HepG2 (cell line): ENCODE measurements around the gene ZBTB18. TPM values are rescaled to one million over a fixed set of nuclear protein-coding genes. Genes with fewer than 3 reads are reported as not detected.

Source experiments
- ATAC-seq: fragments of 200-7000 bp; cut with Tn5 transposase; 3 replicates; pipeline ENCODE4 v1.9.1; 2020; ENCODE audit warnings: mild to moderate bottlenecking, moderate library complexity
- BruUV-seq: library from RNA; stranded (reverse); fragments of 400-500 nt; replicated peaks from 2 replicates; lab custom pipeline; 2021; lab: Mats Ljungman, UMichigan
- CTCF ChIA-PET: fragments of 300-600 bp; formaldehyde crosslinking; extraction: SDS; loops from one replicate; lab custom pipeline; 2021; ENCODE audit warnings: low total read pairs, inconsistent platforms, low intra/inter-chr PET ratio; lab: Yijun Ruan, JAX
- POLR2A ChIA-PET: fragments of 350-600 bp; sonication (Branson Sonifier 250); formaldehyde crosslinking; loops from one replicate; lab custom pipeline; 2020; ENCODE audit warnings: antibody characterized with exemption, inconsistent platforms; lab: Yijun Ruan, JAX
- DNase-seq: peaks from one replicate; pipeline ENCODE4 v3.0.0-alpha.2; 2015; ENCODE audit warnings: low spot score
- FAIRE-seq: peaks from 3 replicates; lab custom pipeline; 2011; peaks lifted over from hg19 to GRCh38; lab: Jason Lieb, UNC
- H2AFZ ChIP-seq: one replicate; pipeline ENCODE4 v1.6.1; 2011; ENCODE audit warnings: low read length, inconsistent platforms
- H3K27ac ChIP-seq: fragments of 300-600 bp; 3 replicates; pipeline ENCODE4 v1.8.0; 2011; ENCODE audit warnings: mixed run types, mild to moderate bottlenecking, mixed read lengths, low read length, inconsistent platforms; ENCODE audit not compliant: insufficient read depth; ENCODE audit errors: extremely low read length
- H3K27me3 ChIP-seq, 2 experiments: fragments of 200-600 bp in 1 of 2; 2 replicates in 1 of 2; 3 replicates in 1 of 2; pipeline versions ENCODE4 v1.6.0 to v1.8.0; 2011; ENCODE audit warnings: low read length in 2 of 2, mild to moderate bottlenecking in 2 of 2, moderate library complexity in 2 of 2, inconsistent platforms in 1 of 2; ENCODE audit not compliant: insufficient read depth in 2 of 2, control insufficient read depth in 1 of 2
- H3K36me3 ChIP-seq, 2 experiments: fragments of 200-600 bp in 1 of 2; replicated peaks in 1 of 2; 2 replicates in 1 of 2; 3 replicates in 1 of 2; pipeline versions ENCODE4 v1.5.1 to v1.8.0; 2011; ENCODE audit warnings: low read length in 2 of 2, inconsistent platforms in 1 of 2; ENCODE audit not compliant: insufficient read depth in 2 of 2, control insufficient read depth in 1 of 2
- H3K4me1 ChIP-seq: 2 replicates; pipeline ENCODE4 v1.5.1; 2012; ENCODE audit warnings: low read length, inconsistent platforms; ENCODE audit not compliant: insufficient read depth
- H3K4me2 ChIP-seq: 2 replicates; pipeline ENCODE4 v1.6.0; 2011; ENCODE audit warnings: low read depth, low read length, inconsistent platforms
- H3K4me3 ChIP-seq, 3 experiments: fragments of 200-600 bp in 1 of 3; sonication (generic), shearing (Covaris generic) in 1 of 3; replicated peaks in 1 of 3; 2 replicates each; pipeline ENCODE4 v1.5.1; 2011 to 2016; ENCODE audit warnings: low read length in 3 of 3, inconsistent platforms in 2 of 3, low read depth in 2 of 3, mild to moderate bottlenecking in 2 of 3, control low read depth in 1 of 3, mixed read lengths in 1 of 3; ENCODE audit not compliant: insufficient read depth in 1 of 3
- H3K79me2 ChIP-seq: one replicate; pipeline ENCODE4 v1.6.1; 2011; ENCODE audit warnings: low read length, inconsistent platforms; ENCODE audit not compliant: insufficient read depth
- H3K9ac ChIP-seq: 2 replicates; pipeline ENCODE4 v1.6.0; 2011; ENCODE audit warnings: mild to moderate bottlenecking, low read depth, low read length, inconsistent platforms; ENCODE audit not compliant: insufficient read depth
- H3K9me3 ChIP-seq: 2 replicates; pipeline ENCODE4 v1.5.1; 2012; ENCODE audit warnings: mild to moderate bottlenecking, low read length
- H4K20me1 ChIP-seq: 2 replicates; pipeline ENCODE4 v1.6.0; 2011; ENCODE audit warnings: inconsistent platforms, mild to moderate bottlenecking, low read length, moderate library complexity; ENCODE audit not compliant: insufficient read depth
- NPAS2 ChIP-seq: sonication (generic); formaldehyde crosslinking; IDR thresholded peaks from 2 replicates; pipeline ENCODE4 v1.8.0; 2022; ENCODE audit warnings: mild to moderate bottlenecking, missing genetic modification reagents, borderline replicate concordance
- REL ChIP-seq: sonication (generic); formaldehyde crosslinking; conservative IDR thresholded peaks from 2 replicates; pipeline ENCODE4 v1.8.0; 2022; ENCODE audit warnings: mild to moderate bottlenecking, missing genetic modification reagents, moderate library complexity
- RFXANK ChIP-seq: IDR thresholded peaks from 2 replicates; pipeline ENCODE4 v1.6.1; 2016
- SSRP1 ChIP-seq: IDR thresholded peaks from 2 replicates; pipeline ENCODE4 v1.6.1; 2016; ENCODE audit warnings: control low read depth
- WIZ ChIP-seq: sonication (generic); formaldehyde crosslinking; IDR thresholded peaks from 2 replicates; pipeline ENCODE4 v1.5.1; 2020; ENCODE audit warnings: mild to moderate bottlenecking, missing genetic modification reagents
- ZMYM4 ChIP-seq: sonication (generic); formaldehyde crosslinking; IDR thresholded peaks from 2 replicates; pipeline ENCODE4 v1.8.1; 2023; ENCODE audit warnings: mild to moderate bottlenecking, missing genetic modification reagents
- ZNF180 ChIP-seq: sonication (generic); formaldehyde crosslinking; IDR thresholded peaks from 2 replicates; pipeline ENCODE4 v1.4.0; 2020; ENCODE audit warnings: low read depth, missing genetic modification reagents, borderline replicate concordance
- ZNF605 ChIP-seq: sonication (generic); formaldehyde crosslinking; IDR thresholded peaks from 2 replicates; pipeline ENCODE4 v1.8.0; 2022; ENCODE audit warnings: mild to moderate bottlenecking, missing genetic modification reagents
- WGBS: methylation state at CpG from one replicate; pipeline ENCODE4 v1.1.6; 2017; ENCODE audit warnings: low lambda C conversion rate; 5-methylcytosine and 5-hydroxymethylcytosine counted together
- in situ Hi-C: cut with HindIII; loops from 2 replicates; pipeline ENCODE4 v1.10.0; 2017; ENCODE audit warnings: low pct_unique_long_range_greater_than_20kb; ENCODE audit not compliant: extremely low pct_ligation_motif_present
- intact Hi-C: fragments of 100-400 bp; cut with micrococcal nuclease; formaldehyde crosslinking; loops from one replicate; pipeline ENCODE4 v1.10.0; 2022; ENCODE audit not compliant: unreplicated experiment
- polyA plus RNA-seq, 8 experiments: library from polyadenylated mRNA; depleted of rRNA in 3 of 8; stranded (reverse) in 7 of 8; unstranded in 1 of 8; fragments of >200 nt; fragmentation: Illumina TruSeq in 4 of 8; extraction: Trizol in 4 of 8; gene quantifications; 2 replicates each; pipeline versions ENCODE4 v1.2.1 to v1.2.3, GENCODE V29; 2011 to 2016; ENCODE audit warnings: low read depth in 4 of 8, missing spikeins in 1 of 8, mixed read lengths in 1 of 8; ENCODE audit not compliant: insufficient read depth in 1 of 8
- total RNA-seq, 5 experiments: library from RNA; depleted of rRNA; stranded (reverse); fragments of >200 nt; fragmentation: Illumina TruSeq; extraction: Trizol; gene quantifications; 2 replicates each; pipeline ENCODE4 v1.2.3, GENCODE V29; 2016; ENCODE audit warnings: low read depth in 1 of 5
- TF ChIP-seq, protein P1 (sequence below): sonication (generic); formaldehyde crosslinking; IDR thresholded peaks from 2 replicates; pipeline ENCODE4 v1.4.0; 2020; ENCODE audit warnings: missing genetic modification reagents
- TF ChIP-seq, protein P2 (sequence below): sonication (generic); formaldehyde crosslinking; conservative IDR thresholded peaks from 2 replicates; pipeline ENCODE4 v1.8.0; 2022; ENCODE audit warnings: low read depth, missing genetic modification reagents
- TF ChIP-seq, protein P3 (sequence below): IDR thresholded peaks from 2 replicates; pipeline ENCODE4 v1.6.1; 2012; ENCODE audit warnings: inconsistent platforms
- TF ChIP-seq, protein P4 (sequence below): sonication (generic); formaldehyde crosslinking; IDR thresholded peaks from 2 replicates; pipeline ENCODE4 v1.4.0; 2020; ENCODE audit warnings: missing genetic modification reagents

Gene ZBTB18
- total and polyA plus RNA-seq, 2 of the 13 experiments (the other 11 are each of a cell fraction or from before 2014, with no cell fraction given), result 3.1 to 4.3 TPM

DNA sequence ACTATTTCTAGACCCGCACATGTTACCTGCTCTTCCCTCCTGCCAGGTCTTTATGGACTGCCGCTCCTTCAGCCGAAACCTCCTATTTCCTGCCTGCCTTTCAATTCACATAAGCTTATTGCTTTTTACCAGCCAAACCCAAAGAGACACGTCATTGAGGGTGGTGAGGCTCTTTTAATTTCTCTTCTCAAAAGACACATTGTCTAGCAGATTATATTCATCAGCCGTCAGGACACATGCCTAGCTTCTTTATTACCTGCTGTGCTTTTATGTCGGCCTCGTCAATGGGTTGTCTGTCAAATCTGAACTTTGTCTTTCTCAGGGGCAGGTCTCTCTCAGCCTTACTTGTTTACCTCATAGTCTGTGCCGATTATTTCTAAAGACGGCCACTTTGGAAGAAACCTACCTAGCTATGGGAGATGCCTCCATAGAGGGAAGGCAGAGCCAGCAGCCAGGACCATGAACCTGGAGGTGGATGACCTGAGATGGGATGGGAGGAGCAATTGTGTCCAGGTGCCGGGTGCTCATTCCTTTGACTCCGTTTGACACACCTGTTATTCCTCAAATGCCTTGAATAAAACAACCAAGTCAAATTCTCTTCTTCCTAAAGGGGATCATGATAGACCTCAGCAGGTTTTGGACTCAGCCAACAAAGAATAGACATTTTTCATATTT lies 42.0 kb downstream of the ZBTB18 start:
- 3% methylated on average over 11 of the region's 11 CpGs for WGBS
- Histone ChIP-seq H2AFZ (no peak overlapping the region), H4K20me1 (no peaks in the 10 kb centered on the region), H3K27ac (no peak overlapping the region), H3K4me2 (no peak overlapping the region), H3K79me2 (no peaks in the 10 kb centered on the region), H3K4me3 (no peak overlapping the region), H3K9ac (no peak overlapping the region), H3K27me3 (peaks cover 0 to 15% of the 10 kb centered on the region in 2 experiments; a peak in 2 of 5 replicates), H3K4me1 (no peaks in the 10 kb centered on the region), H3K9me3 (no peaks in the 10 kb centered on the region), H3K36me3 (no peaks in the 10 kb centered on the region)
- DNase-seq (no peak), FAIRE-seq (no peak), ATAC-seq (no peak)
- no TSS peak for BruUV-seq
- ChIA-PET CTCF (no interaction called here), POLR2A (no interaction called here)
- no peak for TF ChIP-seq NPAS2 (CRISPR knock-in tag)
- TF ChIP-seq REL (CRISPR knock-in tag), result no peak
- TF ChIP-seq, protein P1, sequence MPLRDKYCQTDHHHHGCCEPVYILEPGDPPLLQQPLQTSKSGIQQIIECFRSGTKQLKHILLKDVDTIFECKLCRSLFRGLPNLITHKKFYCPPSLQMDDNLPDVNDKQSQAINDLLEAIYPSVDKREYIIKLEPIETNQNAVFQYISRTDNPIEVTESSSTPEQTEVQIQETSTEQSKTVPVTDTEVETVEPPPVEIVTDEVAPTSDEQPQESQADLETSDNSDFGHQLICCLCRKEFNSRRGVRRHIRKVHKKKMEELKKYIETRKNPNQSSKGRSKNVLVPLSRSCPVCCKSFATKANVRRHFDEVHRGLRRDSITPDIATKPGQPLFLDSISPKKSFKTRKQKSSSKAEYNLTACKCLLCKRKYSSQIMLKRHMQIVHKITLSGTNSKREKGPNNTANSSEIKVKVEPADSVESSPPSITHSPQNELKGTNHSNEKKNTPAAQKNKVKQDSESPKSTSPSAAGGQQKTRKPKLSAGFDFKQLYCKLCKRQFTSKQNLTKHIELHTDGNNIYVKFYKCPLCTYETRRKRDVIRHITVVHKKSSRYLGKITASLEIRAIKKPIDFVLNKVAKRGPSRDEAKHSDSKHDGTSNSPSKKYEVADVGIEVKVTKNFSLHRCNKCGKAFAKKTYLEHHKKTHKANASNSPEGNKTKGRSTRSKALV (CRISPR knock-in tag), result no peak
- TF ChIP-seq, protein P2, sequence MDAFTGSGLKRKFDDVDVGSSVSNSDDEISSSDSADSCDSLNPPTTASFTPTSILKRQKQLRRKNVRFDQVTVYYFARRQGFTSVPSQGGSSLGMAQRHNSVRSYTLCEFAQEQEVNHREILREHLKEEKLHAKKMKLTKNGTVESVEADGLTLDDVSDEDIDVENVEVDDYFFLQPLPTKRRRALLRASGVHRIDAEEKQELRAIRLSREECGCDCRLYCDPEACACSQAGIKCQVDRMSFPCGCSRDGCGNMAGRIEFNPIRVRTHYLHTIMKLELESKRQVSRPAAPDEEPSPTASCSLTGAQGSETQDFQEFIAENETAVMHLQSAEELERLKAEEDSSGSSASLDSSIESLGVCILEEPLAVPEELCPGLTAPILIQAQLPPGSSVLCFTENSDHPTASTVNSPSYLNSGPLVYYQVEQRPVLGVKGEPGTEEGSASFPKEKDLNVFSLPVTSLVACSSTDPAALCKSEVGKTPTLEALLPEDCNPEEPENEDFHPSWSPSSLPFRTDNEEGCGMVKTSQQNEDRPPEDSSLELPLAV (CRISPR knock-in tag), result no peak
- TF ChIP-seq RFXANK, result no peak
- no peak for TF ChIP-seq WIZ (CRISPR knock-in tag)
- TF ChIP-seq ZNF605 (CRISPR knock-in tag), result no peak
- TF ChIP-seq, protein P3, sequence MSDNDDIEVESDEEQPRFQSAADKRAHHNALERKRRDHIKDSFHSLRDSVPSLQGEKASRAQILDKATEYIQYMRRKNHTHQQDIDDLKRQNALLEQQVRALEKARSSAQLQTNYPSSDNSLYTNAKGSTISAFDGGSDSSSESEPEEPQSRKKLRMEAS, result no peak
- TF ChIP-seq SSRP1, result no peak
- no peak for TF ChIP-seq ZNF180 (CRISPR knock-in tag)
- TF ChIP-seq, protein P4, sequence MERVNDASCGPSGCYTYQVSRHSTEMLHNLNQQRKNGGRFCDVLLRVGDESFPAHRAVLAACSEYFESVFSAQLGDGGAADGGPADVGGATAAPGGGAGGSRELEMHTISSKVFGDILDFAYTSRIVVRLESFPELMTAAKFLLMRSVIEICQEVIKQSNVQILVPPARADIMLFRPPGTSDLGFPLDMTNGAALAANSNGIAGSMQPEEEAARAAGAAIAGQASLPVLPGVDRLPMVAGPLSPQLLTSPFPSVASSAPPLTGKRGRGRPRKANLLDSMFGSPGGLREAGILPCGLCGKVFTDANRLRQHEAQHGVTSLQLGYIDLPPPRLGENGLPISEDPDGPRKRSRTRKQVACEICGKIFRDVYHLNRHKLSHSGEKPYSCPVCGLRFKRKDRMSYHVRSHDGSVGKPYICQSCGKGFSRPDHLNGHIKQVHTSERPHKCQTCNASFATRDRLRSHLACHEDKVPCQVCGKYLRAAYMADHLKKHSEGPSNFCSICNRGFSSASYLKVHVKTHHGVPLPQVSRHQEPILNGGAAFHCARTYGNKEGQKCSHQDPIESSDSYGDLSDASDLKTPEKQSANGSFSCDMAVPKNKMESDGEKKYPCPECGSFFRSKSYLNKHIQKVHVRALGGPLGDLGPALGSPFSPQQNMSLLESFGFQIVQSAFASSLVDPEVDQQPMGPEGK (CRISPR knock-in tag), result no peak
- TF ChIP-seq ZMYM4 (CRISPR knock-in tag), result no peak
- intact Hi-C loops (no loop called here), in situ Hi-C loops (no loop called here)
